Thyroid gland (tissue), 4 donors: Measurements from ENCODE around the gene GRIP2.

Experiments
- CTCF ChIP-seq, 6 experiments: fragments of 200-600 bp in 3 of 6; fragments of 450-650 bp in 3 of 6; sonication (generic) in 3 of 6; IDR thresholded peaks; one replicate each; pipeline ENCODE4 v1.5.1; 2016 to 2019; ENCODE audit warnings: antibody characterized with exemption in 6 of 6, mild to moderate bottlenecking in 2 of 6, inconsistent platforms in 1 of 6, moderate library complexity in 1 of 6
- POLR2A ChIP-seq, 2 donors: fragments of 450-650 bp; IDR thresholded peaks; one replicate each; pipeline ENCODE4 v1.6.1; 2017; ENCODE audit warnings: antibody characterized with exemption in 2 of 2, mild to moderate bottlenecking in 2 of 2, moderate library complexity in 1 of 2

GRCh38 chr3:14458434-14459275 is 81.5 kb downstream of the GRIP2 start:
- TF ChIP-seq CTCF (IDR thresholded peaks at IDR 0.05) (no peak), POLR2A (IDR thresholded peaks at IDR 0.05) (no peak)
